GM10266 (cell line): Measurements from ENCODE around the gene VPS13D.

Experiments
- DNase-seq: peaks from one replicate; pipeline ENCODE4 v3.0.0; 2012; ENCODE audit errors: extremely low spot score
- TF ChIP-seq, protein P1 (sequence below): IDR thresholded peaks from 2 replicates; pipeline ENCODE4 v1.5.1; 2012; ENCODE audit warnings: mild to moderate bottlenecking, low read depth; ENCODE audit not compliant: control insufficient read depth, insufficient read depth; ENCODE audit errors: missing control alignments

Gene VPS13D

DNA sequence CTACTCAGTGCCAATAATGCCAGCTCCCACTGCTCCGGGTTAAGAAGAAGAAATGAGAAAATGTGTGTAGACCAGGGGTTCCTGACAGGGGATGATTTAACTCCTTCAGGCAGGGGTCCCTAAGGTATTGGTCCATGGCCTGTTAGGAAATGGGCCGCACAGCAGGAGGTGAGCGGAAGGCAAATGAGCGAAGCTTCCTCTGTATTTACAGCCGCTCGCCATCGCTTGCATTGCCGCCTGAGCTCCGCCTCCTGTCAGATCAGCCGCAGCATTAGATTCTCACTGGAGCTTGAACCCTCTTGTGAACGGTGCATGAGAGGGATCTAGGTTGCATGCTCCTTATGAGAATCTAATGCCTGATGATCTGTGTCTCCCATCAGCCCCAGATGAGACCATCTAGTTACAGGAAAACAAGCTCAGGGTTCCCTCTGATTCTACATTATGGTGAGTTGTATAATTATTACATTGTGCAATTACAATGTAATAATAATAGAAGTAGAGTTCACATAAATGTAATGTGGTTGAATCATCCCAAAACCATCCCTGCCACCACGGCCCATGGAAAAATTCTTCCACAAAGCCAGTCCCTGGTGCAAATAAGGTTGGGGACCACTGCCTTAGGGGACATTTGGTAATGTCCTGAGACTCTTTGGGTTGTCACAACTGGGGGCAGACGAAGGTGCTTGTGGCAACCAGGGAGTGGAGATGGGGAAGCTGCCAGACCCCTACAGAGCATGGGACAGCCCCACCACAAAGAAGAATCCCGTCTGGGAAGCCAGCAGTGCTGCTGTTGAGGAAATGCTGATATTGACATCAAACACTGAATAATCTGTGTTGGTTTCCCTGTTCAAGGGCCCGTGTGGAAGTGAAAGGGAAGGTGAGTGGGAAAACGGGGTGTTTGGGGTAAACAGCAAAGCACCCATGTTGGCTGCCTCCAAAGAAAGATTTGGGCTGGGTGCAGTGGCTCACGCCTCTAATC lies 327.4 kb downstream of the VPS13D start:
- no peak for DNase-seq
- TF ChIP-seq, protein P1, sequence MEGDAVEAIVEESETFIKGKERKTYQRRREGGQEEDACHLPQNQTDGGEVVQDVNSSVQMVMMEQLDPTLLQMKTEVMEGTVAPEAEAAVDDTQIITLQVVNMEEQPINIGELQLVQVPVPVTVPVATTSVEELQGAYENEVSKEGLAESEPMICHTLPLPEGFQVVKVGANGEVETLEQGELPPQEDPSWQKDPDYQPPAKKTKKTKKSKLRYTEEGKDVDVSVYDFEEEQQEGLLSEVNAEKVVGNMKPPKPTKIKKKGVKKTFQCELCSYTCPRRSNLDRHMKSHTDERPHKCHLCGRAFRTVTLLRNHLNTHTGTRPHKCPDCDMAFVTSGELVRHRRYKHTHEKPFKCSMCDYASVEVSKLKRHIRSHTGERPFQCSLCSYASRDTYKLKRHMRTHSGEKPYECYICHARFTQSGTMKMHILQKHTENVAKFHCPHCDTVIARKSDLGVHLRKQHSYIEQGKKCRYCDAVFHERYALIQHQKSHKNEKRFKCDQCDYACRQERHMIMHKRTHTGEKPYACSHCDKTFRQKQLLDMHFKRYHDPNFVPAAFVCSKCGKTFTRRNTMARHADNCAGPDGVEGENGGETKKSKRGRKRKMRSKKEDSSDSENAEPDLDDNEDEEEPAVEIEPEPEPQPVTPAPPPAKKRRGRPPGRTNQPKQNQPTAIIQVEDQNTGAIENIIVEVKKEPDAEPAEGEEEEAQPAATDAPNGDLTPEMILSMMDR, result no peak

GRCh38 chr1:12561121-12561520 lies 331.3 kb downstream of the VPS13D start:
- TF ChIP-seq, protein P1, result no peak
- no peak for DNase-seq
